Sigmoid colon (tissue), 4 donors: ENCODE measurements around the gene GTF2E1.
"Not testable (repeated sequence)": the region's sequence is repeated elsewhere in the genome, so short reads cannot be mapped to it uniquely, and the experiment has no call there.

ENCODE experiments used
- EP300 ChIP-seq, 4 donors: sonication (generic); formaldehyde crosslinking; IDR thresholded peaks; one replicate each; pipeline ENCODE4 v1.6.1; 2017; ENCODE audit warnings: antibody characterized with exemption in 4 of 4
- POLR2A ChIP-seq, 2 donors: fragments of 450-650 bp; IDR thresholded peaks; one replicate each; pipeline ENCODE4 v1.6.1; 2016; ENCODE audit warnings: antibody characterized with exemption in 2 of 2, mild to moderate bottlenecking in 2 of 2, moderate library complexity in 2 of 2
- POLR2AphosphoS5 ChIP-seq, 4 donors: sonication (generic); formaldehyde crosslinking; IDR thresholded peaks; one replicate each; pipeline ENCODE4 v1.6.1; 2017; ENCODE audit warnings: antibody characterized with exemption in 4 of 4
- TF ChIP-seq, protein P1 (sequence below), 4 experiments: fragments of 450-650 bp in 3 of 4; fragments of 200-600 bp in 1 of 4; IDR thresholded peaks; one replicate each; pipeline ENCODE4 v1.5.1; 2016 to 2019; ENCODE audit warnings: antibody characterized with exemption in 4 of 4, mild to moderate bottlenecking in 3 of 4, moderate library complexity in 2 of 4

DNA sequence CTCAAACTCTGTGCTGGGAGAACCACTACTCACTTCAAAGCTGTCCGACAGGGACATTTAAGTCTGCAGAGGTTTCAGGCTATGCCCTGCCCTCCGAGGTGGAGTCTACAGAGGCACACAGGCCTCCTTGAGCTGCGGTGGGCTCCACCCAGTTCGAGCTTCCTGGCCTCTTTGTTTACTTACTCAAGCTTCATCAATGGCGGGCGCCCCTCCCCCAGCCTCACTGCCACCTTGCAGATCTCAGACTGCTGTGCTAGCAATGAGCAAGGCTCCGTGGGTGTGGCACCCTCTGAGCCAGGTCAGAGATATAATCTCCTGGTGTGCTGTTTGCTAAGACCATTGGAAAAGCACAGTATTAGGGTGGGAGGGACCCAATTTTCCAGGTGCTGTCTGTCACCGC is 4.5 kb upstream of the GTF2E1 start:
- TF ChIP-seq, protein P1, sequence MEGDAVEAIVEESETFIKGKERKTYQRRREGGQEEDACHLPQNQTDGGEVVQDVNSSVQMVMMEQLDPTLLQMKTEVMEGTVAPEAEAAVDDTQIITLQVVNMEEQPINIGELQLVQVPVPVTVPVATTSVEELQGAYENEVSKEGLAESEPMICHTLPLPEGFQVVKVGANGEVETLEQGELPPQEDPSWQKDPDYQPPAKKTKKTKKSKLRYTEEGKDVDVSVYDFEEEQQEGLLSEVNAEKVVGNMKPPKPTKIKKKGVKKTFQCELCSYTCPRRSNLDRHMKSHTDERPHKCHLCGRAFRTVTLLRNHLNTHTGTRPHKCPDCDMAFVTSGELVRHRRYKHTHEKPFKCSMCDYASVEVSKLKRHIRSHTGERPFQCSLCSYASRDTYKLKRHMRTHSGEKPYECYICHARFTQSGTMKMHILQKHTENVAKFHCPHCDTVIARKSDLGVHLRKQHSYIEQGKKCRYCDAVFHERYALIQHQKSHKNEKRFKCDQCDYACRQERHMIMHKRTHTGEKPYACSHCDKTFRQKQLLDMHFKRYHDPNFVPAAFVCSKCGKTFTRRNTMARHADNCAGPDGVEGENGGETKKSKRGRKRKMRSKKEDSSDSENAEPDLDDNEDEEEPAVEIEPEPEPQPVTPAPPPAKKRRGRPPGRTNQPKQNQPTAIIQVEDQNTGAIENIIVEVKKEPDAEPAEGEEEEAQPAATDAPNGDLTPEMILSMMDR (IDR thresholded peaks at IDR 0.05) = not testable (repeated sequence)
- TF ChIP-seq POLR2A, EP300, POLR2AphosphoS5 (IDR thresholded peaks at IDR 0.05): not testable (repeated sequence)
